Measurements from ENCODE around the gene MSTN. TPM values are rescaled to one million over a fixed set of nuclear protein-coding genes. Genes with fewer than 3 reads are reported as not detected.
"Not testable (repeated sequence)": the region's sequence is repeated elsewhere in the genome, so short reads cannot be mapped to it uniquely, and the experiment has no call there.

MSTN gene
- total RNA-seq, 1 experiment from 2014 or later = 13.7 TPM

- H3K36me3 ChIP-seq = no peaks in the 10 kb centered on the region
- H3K4me3 ChIP-seq = no peak overlapping the region
- no peaks in the 10 kb centered on the region for H3K27me3 ChIP-seq
- peaks cover 1% of the 10 kb centered on the region; the same call in 1 of the 2 replicates for H3K9me3 ChIP-seq
- no peak for DNase-seq
Observed at GRCh38 chr2:190023860-190024259, 38.7 kb downstream of the MSTN start.

GRCh38 chr2:190020720-190021119 lies 41.8 kb downstream of the MSTN start:
- Histone ChIP-seq H3K27me3 (no peaks in the 10 kb centered on the region), H3K4me3 (no peak overlapping the region), H3K9me3 (peaks cover 27% of the 10 kb centered on the region), H3K36me3 (no peaks in the 10 kb centered on the region)
- no peak for DNase-seq

GRCh38 chr2:190017837-190018236 lies 44.7 kb downstream of the MSTN start:
- Histone ChIP-seq H3K9me3 (peaks cover 34% of the 10 kb centered on the region), H3K36me3 (no peaks in the 10 kb centered on the region), H3K27me3 (no peaks in the 10 kb centered on the region), H3K4me3 (no peak overlapping the region)
- no peak for DNase-seq

GRCh38 chr2:190015969-190016368 lies 46.6 kb downstream of the MSTN start:
- not testable (repeated sequence) for DNase-seq, H3K27me3 ChIP-seq, H3K4me3 ChIP-seq, H3K36me3 ChIP-seq
- H3K9me3 ChIP-seq = peaks cover 40% of the 10 kb centered on the region

Data from MG63 (cell line).